HG02798 (cell line): ENCODE results near the gene CRYBG1.

Source experiments
- ATAC-seq: cut with Tn5 transposase; IDR thresholded peaks from one replicate; pipeline ENCODE4 v1.9.1; 2021; ENCODE audit warnings: mild to moderate bottlenecking; ENCODE audit not compliant: unreplicated experiment, poor library complexity

CRYBG1 gene

DNA sequence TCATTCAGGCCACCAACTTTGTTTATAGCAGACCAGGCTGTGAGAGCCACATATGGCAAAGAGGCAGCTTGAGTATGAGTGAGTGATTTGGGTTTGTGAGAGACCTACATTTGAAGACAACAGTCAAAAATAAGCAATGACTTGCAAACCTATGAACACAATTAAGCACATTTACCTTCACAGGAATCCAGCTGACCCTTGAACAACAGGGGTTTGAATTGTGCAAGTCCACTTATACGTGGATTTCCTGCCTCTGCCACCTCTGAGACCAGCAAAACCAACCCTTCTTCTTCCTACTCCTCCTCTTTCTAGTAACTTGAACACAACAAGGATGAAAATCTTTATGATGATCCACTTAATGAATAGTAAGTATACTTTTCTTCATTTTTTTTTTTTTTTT lies 258.7 kb downstream of the CRYBG1 start:
- no peak for ATAC-seq

GRCh38 chr6:106620931-106621672 lies 260.6 kb downstream of the CRYBG1 start:
- no peak for ATAC-seq
